SK-MEL-5 (cell line): ENCODE results near the gene ZDHHC19. TPM values are rescaled to one million over a fixed set of nuclear protein-coding genes. Genes with fewer than 3 reads are reported as not detected.
"Not testable (repeated sequence)": the region's sequence is repeated elsewhere in the genome, so short reads cannot be mapped to it uniquely, and the experiment has no call there.

ENCODE experiments used
- DNase-seq: peaks from one replicate; pipeline ENCODE4 v3.0.0-alpha.2; 2016; ENCODE audit warnings: low read depth, low spot score
- in situ Hi-C: cut with HindIII; loops from 2 replicates; pipeline ENCODE4 v1.10.0; 2016; ENCODE audit warnings: low sequenced_read_pairs, high pct_unique_total_duplicates, low pct_unique_long_range_greater_than_20kb
- total RNA-seq: library from RNA; depleted of rRNA; stranded (reverse); fragments of >200 nt; shearing (Covaris generic); gene quantifications from 2 replicates; pipeline ENCODE4 v1.2.3, GENCODE V29; 2014

Gene ZDHHC19
- total RNA-seq, 1 experiment from 2014 or later: 1.1 TPM

DNA sequence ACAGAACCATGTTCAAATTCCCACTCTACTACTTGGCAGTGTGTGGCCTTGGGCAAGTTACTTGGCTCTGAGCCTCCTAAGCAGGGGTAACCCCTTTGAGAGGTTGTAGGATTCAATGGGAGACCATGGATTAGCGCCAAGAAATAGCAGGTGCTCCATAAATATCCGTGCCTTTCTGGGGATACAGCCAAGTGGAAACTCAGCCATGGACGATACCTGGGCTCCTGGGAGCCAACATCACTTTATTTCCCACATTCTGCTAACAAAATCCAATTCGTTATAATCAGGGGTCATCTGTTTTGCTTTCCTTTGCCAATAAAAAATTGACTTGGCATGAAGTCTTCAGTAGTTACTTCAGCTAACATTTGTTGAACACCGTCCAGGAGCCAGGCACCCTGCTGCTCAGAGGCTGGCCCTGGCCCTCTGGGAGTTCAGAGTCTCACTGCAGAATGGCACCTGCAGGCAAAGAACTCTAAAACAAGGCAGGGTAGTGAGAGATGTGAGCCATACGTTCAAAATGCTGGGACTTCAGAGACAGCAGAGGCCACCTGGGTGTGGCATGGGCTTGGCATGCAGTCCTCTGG, 42.3 kb downstream of the ZDHHC19 start:
- in situ Hi-C loops: no loop called here
- DNase-seq: no peak

- in situ Hi-C loops: no loop called here
- DNase-seq: no peak
Measured at GRCh38 chr3:196166741-196167140, 44.5 kb downstream of the ZDHHC19 start.

- in situ Hi-C loops: no loop called here
- DNase-seq: no peak
Measured at GRCh38 chr3:196165850-196166249, 45.4 kb downstream of the ZDHHC19 start.

DNA sequence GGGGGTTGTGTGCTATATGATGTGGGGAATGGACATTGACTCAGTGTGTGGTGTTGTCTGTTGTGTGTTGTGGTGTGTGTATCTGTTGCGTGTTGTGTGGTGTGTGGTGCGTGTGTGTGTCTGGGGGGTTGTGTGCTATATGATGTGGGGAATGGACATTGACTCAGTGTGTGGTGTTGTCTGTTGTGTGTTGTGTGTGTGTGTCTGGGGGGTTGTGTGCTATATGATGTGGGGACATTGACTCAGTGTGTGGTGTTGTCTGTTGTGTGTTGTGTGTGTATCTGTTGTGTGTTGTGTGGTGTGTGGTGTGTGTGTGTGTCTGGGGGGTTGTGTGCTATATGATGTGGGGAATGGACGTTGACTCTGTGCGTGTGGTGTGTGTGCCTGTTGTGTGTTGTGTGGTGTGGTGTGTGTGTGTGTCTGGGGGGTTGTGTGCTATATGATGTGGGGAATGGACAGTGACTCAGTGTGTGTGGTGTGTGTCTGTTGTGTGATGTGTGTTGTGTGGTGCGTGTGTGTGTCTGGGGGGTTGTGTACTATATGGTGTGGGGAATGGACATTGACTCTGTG, 46.1 kb downstream of the ZDHHC19 start:
- DNase-seq, in situ Hi-C loops: not testable (repeated sequence)

- in situ Hi-C loops: no loop called here
- no peak for DNase-seq
Measured at GRCh38 chr3:196164576-196164975, 46.6 kb downstream of the ZDHHC19 start.

GRCh38 chr3:196163666-196164493, 47.3 kb downstream of the ZDHHC19 start:
- in situ Hi-C loops: no loop called here
- no peak for DNase-seq

DNA sequence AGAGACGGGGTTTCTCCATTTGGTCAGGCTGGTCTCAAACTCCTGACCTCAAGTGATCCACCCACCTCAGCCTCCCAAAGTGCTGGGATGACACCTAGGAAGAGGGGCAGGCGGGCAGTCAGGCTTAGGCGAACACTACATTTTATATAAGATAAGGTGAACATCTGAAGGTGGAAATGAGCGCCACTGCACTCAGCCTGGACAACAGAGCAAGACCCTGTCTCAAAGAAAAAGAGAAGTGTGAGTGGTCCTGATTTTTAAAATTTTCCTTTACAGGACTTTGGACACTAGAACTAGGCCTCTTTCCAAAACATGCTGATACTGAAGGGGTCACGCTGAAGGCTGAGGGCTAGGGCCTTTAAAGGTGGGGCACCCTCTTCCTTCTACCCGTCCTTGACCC, 48.0 kb downstream of the ZDHHC19 start:
- in situ Hi-C loops: no loop called here
- DNase-seq: no peak

GRCh38 chr3:196162679-196163078, 48.5 kb downstream of the ZDHHC19 start:
- in situ Hi-C loops: no loop called here
- no peak for DNase-seq

DNA sequence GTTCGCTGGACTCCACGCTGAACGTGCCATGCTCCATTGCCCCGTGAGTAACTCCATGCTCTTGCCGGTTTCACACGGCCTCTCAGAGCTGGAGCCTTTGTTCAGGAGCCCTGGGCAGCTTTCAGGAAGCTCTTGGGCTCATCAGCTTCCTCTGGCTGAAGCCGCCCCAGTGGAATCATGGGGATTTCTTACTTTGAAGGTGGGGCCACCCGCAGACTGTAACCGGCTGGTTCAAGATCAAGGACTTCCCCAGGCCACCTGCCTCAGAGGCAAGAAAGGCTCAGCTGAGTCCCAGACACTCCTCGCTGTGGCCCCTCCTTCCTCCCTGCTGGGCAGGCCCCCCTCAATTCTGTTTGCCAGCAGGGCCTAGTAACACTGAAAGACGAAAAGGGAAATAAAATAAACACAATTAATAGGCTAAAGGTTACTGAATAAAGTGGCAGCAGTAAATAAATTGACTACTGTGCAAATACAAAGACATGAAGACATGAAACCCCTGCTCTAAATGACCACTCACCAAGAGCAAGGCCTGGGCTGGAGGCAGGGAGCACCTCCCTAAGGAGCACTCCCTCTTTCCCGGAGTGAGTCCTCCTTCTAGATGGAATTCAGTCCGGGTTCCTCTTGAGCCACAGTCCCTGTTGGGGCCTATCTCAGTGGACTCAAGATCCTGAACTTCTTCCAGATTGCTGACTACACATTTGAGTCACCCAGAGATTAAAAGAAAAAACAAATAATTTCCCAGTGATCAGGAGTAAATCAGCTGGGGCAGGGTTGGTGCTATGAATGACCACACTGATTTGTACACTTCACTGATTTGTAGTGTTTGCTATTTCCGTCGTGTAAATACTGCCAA, 51.0 kb downstream of the ZDHHC19 start:
- DNase-seq: no peak

GRCh38 chr3:196159526-196159925, 51.7 kb downstream of the ZDHHC19 start:
- no peak for DNase-seq
- in situ Hi-C loops: no loop called here

More for the DNA sequence above, 51.0 kb downstream of the ZDHHC19 start:
- in situ Hi-C loops: no loop called here

DNA sequence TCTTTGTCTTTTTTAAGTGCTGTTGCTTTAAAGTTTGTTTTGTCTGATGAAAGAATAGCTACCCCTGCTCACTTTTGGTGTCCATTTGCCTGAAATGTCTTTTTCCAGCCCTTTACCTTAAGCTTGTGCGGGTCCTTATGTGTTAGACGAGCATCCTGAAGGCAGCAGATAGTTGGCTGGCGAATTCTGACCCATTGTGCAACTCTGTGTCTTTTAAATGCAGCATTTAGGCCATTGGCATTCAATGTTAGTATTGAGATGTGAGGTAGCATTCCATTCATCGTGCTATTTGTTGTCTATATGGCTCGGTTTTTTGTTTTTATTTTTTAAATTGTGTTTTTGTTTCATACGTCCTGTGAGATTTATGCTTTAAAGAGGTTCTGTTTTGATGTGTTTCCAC, 55.0 kb downstream of the ZDHHC19 start:
- in situ Hi-C loops: no loop called here
- DNase-seq: no peak

- in situ Hi-C loops: no loop called here
Measured at GRCh38 chr3:196150481-196150880, 60.7 kb downstream of the ZDHHC19 start.

DNA sequence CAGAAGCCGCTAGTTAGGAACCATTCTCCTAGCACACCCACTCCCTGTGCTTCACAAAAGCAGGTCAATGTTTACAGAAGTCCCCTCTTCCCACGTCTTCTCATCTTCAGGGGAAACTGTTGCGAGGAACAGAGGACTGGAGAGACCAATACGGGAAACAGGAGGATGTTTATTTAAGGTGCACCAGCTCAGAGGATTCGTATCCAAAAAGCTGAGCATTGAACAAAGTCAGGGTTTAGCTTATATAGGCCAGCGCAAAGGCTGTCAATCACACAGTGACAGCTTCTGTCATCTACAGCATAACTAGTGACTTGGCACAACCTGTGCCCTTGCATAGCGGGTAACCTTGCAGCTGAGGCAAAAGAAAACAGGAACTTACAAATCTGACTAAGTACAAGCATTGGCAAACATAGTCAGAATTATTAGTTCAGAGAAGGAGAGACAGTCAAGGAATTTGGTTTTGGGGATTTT, 61.3 kb downstream of the ZDHHC19 start:
- no peak for DNase-seq
- in situ Hi-C loops: no loop called here

More at GRCh38 chr3:196150481-196150880, 60.7 kb downstream of the ZDHHC19 start:
- DNase-seq: no peak

GRCh38 chr3:196149375-196149774, 61.8 kb downstream of the ZDHHC19 start:
- no peak for DNase-seq
- in situ Hi-C loops: no loop called here
